HEK293 (cell line): ENCODE data around the gene TRIM34.
"Not testable (repeated sequence)": the region's sequence is repeated elsewhere in the genome, so short reads cannot be mapped to it uniquely, and the experiment has no call there.

ENCODE experiments used
- CTCF ChIA-PET: fragments of 350-600 bp; formaldehyde crosslinking; extraction: SDS; loops from one replicate; lab custom pipeline; 2021; ENCODE audit warnings: antibody characterized with exemption; lab: Yijun Ruan, JAX
- POLR2A ChIA-PET: fragments of 300-600 bp; formaldehyde crosslinking; extraction: SDS; loops from one replicate; lab custom pipeline; 2020; ENCODE audit warnings: antibody characterized with exemption, inconsistent platforms; lab: Yijun Ruan, JAX
- H3K27ac ChIP-seq: fragments of 200-500 bp; sonication (Bioruptor generic); 2 replicates; pipeline ENCODE4 v1.5.1; 2014; ENCODE audit warnings: low read depth, low read length, control low read depth, inconsistent platforms; ENCODE audit errors: extremely low read depth
- H3K36me3 ChIP-seq, 2 experiments: fragments of 200-500 bp in 1 of 2; sonication (Bioruptor generic) in 1 of 2; 1 replicate in 1 of 2; 2 replicates in 1 of 2; pipeline ENCODE4 v1.5.1; 2014 to 2017; ENCODE audit warnings: inconsistent platforms in 2 of 2, low read length in 2 of 2; ENCODE audit not compliant: control insufficient read depth in 2 of 2, insufficient read depth in 1 of 2
- H3K4me1 ChIP-seq: fragments of 200-500 bp; sonication (Bioruptor generic); 2 replicates; pipeline ENCODE4 v1.5.1; 2014; ENCODE audit warnings: mild to moderate bottlenecking, low read length, inconsistent platforms; ENCODE audit not compliant: control insufficient read depth, insufficient read depth
- H3K4me3 ChIP-seq: 2 replicates; pipeline ENCODE4 v1.5.1; 2011; ENCODE audit warnings: low read depth, mild to moderate bottlenecking, control low read depth, low read length, moderate library complexity
- H3K9me3 ChIP-seq: fragments of 200-500 bp; sonication (Bioruptor generic); 2 replicates; pipeline ENCODE4 v1.5.1; 2014; ENCODE audit warnings: low read depth, low read length, inconsistent platforms; ENCODE audit not compliant: control insufficient read depth, insufficient read depth
- FEZF1 ChIP-seq: fragments of 450-650 bp; formaldehyde crosslinking; IDR thresholded peaks from 2 replicates; pipeline ENCODE4 v1.5.1; 2016; ENCODE audit warnings: missing biosample characterization, missing genetic modification characterization
- GLIS2 ChIP-seq: fragments of 450-650 bp; formaldehyde crosslinking; IDR thresholded peaks from 2 replicates; pipeline ENCODE4 v1.5.1; 2016; ENCODE audit warnings: missing biosample characterization, missing genetic modification characterization
- KLF8 ChIP-seq: fragments of 450-650 bp; formaldehyde crosslinking; IDR thresholded peaks from 2 replicates; pipeline ENCODE4 v1.5.1; 2016; ENCODE audit warnings: missing biosample characterization, missing genetic modification characterization
- MEIS1 ChIP-seq: sonication (generic); formaldehyde crosslinking; IDR thresholded peaks from 2 replicates; pipeline ENCODE4 v1.8.1; 2022; ENCODE audit warnings: missing genetic modification reagents, mild to moderate bottlenecking, borderline replicate concordance
- OVOL3 ChIP-seq: fragments of 450-650 bp; formaldehyde crosslinking; IDR thresholded peaks from 2 replicates; pipeline ENCODE4 v1.5.1; 2016; ENCODE audit warnings: missing biosample characterization, missing genetic modification characterization
- ZBTB8A ChIP-seq: fragments of 450-650 bp; formaldehyde crosslinking; IDR thresholded peaks from 2 replicates; pipeline ENCODE4 v1.5.1; 2016; ENCODE audit warnings: missing biosample characterization, missing genetic modification characterization
- ZNF132 ChIP-seq: fragments of 450-650 bp; formaldehyde crosslinking; IDR thresholded peaks from 2 replicates; pipeline ENCODE4 v1.5.1; 2017; ENCODE audit warnings: missing biosample characterization, missing genetic modification characterization, borderline replicate concordance
- ZNF155 ChIP-seq: fragments of 450-650 bp; formaldehyde crosslinking; IDR thresholded peaks from 2 replicates; pipeline ENCODE4 v1.5.1; 2016; ENCODE audit warnings: missing biosample characterization, missing genetic modification characterization
- ZNF169 ChIP-seq: fragments of 450-650 bp; formaldehyde crosslinking; IDR thresholded peaks from 2 replicates; pipeline ENCODE4 v1.5.1; 2016; ENCODE audit warnings: missing biosample characterization, missing genetic modification characterization
- ZNF211 ChIP-seq: fragments of 450-650 bp; formaldehyde crosslinking; IDR thresholded peaks from 2 replicates; pipeline ENCODE4 v1.5.1; 2016; ENCODE audit warnings: low read depth, missing biosample characterization, missing genetic modification characterization
- ZNF292 ChIP-seq: fragments of 450-650 bp; formaldehyde crosslinking; IDR thresholded peaks from 2 replicates; pipeline ENCODE4 v1.5.1; 2016; ENCODE audit warnings: low read depth, missing biosample characterization, missing genetic modification characterization, borderline replicate concordance
- ZNF324 ChIP-seq: fragments of 450-650 bp; formaldehyde crosslinking; IDR thresholded peaks from 2 replicates; pipeline ENCODE4 v1.5.1; 2016; ENCODE audit warnings: missing biosample characterization, missing genetic modification characterization
- ZNF335 ChIP-seq: fragments of 450-650 bp; formaldehyde crosslinking; conservative IDR thresholded peaks from 2 replicates; pipeline ENCODE4 v1.5.1; 2016; ENCODE audit warnings: missing biosample characterization, missing genetic modification characterization
- ZNF426 ChIP-seq: fragments of 450-650 bp; formaldehyde crosslinking; IDR thresholded peaks from 2 replicates; pipeline ENCODE4 v1.5.1; 2017; ENCODE audit warnings: missing biosample characterization, missing genetic modification characterization, mild to moderate bottlenecking, inconsistent platforms, moderate library complexity
- ZNF610 ChIP-seq: fragments of 450-650 bp; formaldehyde crosslinking; IDR thresholded peaks from 2 replicates; pipeline ENCODE4 v1.5.1; 2016; ENCODE audit warnings: missing biosample characterization, missing genetic modification characterization, borderline replicate concordance
- ZNF707 ChIP-seq: fragments of 450-650 bp; formaldehyde crosslinking; IDR thresholded peaks from 2 replicates; pipeline ENCODE4 v1.5.1; 2016; ENCODE audit warnings: missing biosample characterization, missing genetic modification characterization
- TF ChIP-seq, protein P1 (sequence below): fragments of 450-650 bp; formaldehyde crosslinking; IDR thresholded peaks from 2 replicates; pipeline ENCODE4 v1.5.1; 2016; ENCODE audit warnings: missing biosample characterization, missing genetic modification characterization
- TF ChIP-seq, protein P2 (sequence below): fragments of 450-650 bp; formaldehyde crosslinking; IDR thresholded peaks from 2 replicates; pipeline ENCODE4 v1.5.1; 2016; ENCODE audit warnings: missing biosample characterization, missing genetic modification characterization
- TF ChIP-seq, protein P3 (sequence below): fragments of 450-650 bp; formaldehyde crosslinking; IDR thresholded peaks from 2 replicates; pipeline ENCODE4 v1.5.0; 2017; ENCODE audit warnings: missing biosample characterization, missing genetic modification characterization, borderline replicate concordance
- TF ChIP-seq, protein P4 (sequence below): IDR thresholded peaks from 2 replicates; pipeline ENCODE4 v1.6.1; 2011; ENCODE audit warnings: mild to moderate bottlenecking, low read depth, low read length, borderline replicate concordance

The TRIM34 gene

DNA sequence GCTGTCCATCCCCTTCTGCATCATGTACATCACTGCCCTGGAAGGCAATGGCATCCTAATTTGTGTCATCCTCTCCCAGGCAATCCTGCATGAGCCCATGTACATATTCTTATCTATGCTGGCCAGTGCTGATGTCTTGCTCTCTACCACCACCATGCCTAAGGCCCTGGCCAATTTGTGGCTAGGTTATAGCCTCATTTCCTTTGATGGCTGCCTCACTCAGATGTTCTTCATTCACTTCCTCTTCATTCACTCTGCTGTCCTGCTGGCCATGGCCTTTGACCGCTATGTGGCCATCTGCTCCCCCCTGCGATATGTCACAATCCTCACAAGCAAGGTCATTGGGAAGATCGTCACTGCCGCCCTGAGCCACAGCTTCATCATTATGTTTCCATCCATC is 43.8 kb upstream of the TRIM34 start:
- no peaks in the 10 kb centered on the region for H3K36me3 ChIP-seq
- ChIA-PET POLR2A (no interaction called here), CTCF (no interaction called here)
- no peaks in the 10 kb centered on the region for H3K9me3 ChIP-seq
- no peak for TF ChIP-seq ZNF292 (tag by site-specific recombination)
- H3K4me1 ChIP-seq = no peaks in the 10 kb centered on the region
- no peak overlapping the region for H3K27ac ChIP-seq
- H3K4me3 ChIP-seq = no peak overlapping the region

GRCh38 chr11:5584458-5584857 is 40.3 kb upstream of the TRIM34 start:
- H3K36me3 ChIP-seq, H3K4me1 ChIP-seq, CTCF ChIA-PET, H3K27ac ChIP-seq, H3K4me3 ChIP-seq, POLR2A ChIA-PET, H3K9me3 ChIP-seq: not testable (repeated sequence)

DNA sequence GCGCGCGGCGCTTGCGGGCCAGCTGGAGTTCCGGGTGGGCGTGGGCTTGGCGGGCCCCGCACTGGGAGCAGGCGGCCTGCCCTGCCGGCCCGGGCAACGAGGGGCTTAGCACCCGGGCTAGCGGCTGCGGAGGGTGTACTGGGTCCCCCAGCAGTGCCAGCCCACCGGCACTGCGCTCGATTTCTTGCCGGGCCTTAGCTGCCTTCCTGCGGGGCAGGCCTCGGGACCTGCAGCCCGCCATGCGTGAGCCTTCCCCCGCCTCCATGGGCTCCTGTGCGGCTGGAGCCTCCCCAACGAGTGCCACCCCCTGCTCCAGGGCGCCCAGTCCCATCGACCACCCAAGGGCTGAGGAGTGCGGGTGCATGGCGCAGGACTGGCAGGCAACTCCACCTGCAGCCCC is 34.9 kb upstream of the TRIM34 start:
- H3K9me3 ChIP-seq, H3K27ac ChIP-seq, POLR2A ChIA-PET, CTCF ChIA-PET, H3K36me3 ChIP-seq, H3K4me1 ChIP-seq, H3K4me3 ChIP-seq: not testable (repeated sequence)

GRCh38 chr11:5591613-5592012 is 33.2 kb upstream of the TRIM34 start:
- no peaks in the 10 kb centered on the region for H3K36me3 ChIP-seq
- H3K4me1 ChIP-seq = no peaks in the 10 kb centered on the region
- POLR2A ChIA-PET = no interaction called here
- CTCF ChIA-PET = interaction anchor here (0.6 kb wide), 1 partner anchor 115 kb away, joined by 6 read pairs; no protein-coding TSS in a partner anchor
- TF ChIP-seq ZNF211 = no peak
- TF ChIP-seq OVOL3 (tag by site-specific recombination) = no peak
- TF ChIP-seq, protein P1, sequence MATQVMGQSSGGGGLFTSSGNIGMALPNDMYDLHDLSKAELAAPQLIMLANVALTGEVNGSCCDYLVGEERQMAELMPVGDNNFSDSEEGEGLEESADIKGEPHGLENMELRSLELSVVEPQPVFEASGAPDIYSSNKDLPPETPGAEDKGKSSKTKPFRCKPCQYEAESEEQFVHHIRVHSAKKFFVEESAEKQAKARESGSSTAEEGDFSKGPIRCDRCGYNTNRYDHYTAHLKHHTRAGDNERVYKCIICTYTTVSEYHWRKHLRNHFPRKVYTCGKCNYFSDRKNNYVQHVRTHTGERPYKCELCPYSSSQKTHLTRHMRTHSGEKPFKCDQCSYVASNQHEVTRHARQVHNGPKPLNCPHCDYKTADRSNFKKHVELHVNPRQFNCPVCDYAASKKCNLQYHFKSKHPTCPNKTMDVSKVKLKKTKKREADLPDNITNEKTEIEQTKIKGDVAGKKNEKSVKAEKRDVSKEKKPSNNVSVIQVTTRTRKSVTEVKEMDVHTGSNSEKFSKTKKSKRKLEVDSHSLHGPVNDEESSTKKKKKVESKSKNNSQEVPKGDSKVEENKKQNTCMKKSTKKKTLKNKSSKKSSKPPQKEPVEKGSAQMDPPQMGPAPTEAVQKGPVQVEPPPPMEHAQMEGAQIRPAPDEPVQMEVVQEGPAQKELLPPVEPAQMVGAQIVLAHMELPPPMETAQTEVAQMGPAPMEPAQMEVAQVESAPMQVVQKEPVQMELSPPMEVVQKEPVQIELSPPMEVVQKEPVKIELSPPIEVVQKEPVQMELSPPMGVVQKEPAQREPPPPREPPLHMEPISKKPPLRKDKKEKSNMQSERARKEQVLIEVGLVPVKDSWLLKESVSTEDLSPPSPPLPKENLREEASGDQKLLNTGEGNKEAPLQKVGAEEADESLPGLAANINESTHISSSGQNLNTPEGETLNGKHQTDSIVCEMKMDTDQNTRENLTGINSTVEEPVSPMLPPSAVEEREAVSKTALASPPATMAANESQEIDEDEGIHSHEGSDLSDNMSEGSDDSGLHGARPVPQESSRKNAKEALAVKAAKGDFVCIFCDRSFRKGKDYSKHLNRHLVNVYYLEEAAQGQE (tag by site-specific recombination) = no peak
- TF ChIP-seq ZNF155 (tag by site-specific recombination) = no peak
- TF ChIP-seq ZNF707 (tag by site-specific recombination) = no peak
- no peak for TF ChIP-seq FEZF1 (tag by site-specific recombination)
- no peak for TF ChIP-seq GLIS2 (tag by site-specific recombination)
- TF ChIP-seq ZNF610 (tag by site-specific recombination) = no peak
- TF ChIP-seq, protein P2, sequence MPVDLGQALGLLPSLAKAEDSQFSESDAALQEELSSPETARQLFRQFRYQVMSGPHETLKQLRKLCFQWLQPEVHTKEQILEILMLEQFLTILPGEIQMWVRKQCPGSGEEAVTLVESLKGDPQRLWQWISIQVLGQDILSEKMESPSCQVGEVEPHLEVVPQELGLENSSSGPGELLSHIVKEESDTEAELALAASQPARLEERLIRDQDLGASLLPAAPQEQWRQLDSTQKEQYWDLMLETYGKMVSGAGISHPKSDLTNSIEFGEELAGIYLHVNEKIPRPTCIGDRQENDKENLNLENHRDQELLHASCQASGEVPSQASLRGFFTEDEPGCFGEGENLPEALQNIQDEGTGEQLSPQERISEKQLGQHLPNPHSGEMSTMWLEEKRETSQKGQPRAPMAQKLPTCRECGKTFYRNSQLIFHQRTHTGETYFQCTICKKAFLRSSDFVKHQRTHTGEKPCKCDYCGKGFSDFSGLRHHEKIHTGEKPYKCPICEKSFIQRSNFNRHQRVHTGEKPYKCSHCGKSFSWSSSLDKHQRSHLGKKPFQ (tag by site-specific recombination) = no peak
- TF ChIP-seq ZNF324 (tag by site-specific recombination) = no peak
- no peak for TF ChIP-seq ZNF132 (tag by site-specific recombination)
- no peak for TF ChIP-seq ZNF169
- TF ChIP-seq ZNF335 = no peak
- TF ChIP-seq, protein P3, sequence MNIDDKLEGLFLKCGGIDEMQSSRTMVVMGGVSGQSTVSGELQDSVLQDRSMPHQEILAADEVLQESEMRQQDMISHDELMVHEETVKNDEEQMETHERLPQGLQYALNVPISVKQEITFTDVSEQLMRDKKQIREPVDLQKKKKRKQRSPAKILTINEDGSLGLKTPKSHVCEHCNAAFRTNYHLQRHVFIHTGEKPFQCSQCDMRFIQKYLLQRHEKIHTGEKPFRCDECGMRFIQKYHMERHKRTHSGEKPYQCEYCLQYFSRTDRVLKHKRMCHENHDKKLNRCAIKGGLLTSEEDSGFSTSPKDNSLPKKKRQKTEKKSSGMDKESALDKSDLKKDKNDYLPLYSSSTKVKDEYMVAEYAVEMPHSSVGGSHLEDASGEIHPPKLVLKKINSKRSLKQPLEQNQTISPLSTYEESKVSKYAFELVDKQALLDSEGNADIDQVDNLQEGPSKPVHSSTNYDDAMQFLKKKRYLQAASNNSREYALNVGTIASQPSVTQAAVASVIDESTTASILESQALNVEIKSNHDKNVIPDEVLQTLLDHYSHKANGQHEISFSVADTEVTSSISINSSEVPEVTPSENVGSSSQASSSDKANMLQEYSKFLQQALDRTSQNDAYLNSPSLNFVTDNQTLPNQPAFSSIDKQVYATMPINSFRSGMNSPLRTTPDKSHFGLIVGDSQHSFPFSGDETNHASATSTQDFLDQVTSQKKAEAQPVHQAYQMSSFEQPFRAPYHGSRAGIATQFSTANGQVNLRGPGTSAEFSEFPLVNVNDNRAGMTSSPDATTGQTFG (tag by site-specific recombination) = no peak
- no peak for TF ChIP-seq ZBTB8A (tag by site-specific recombination)
- no peak for TF ChIP-seq ZNF426
- TF ChIP-seq, protein P4, sequence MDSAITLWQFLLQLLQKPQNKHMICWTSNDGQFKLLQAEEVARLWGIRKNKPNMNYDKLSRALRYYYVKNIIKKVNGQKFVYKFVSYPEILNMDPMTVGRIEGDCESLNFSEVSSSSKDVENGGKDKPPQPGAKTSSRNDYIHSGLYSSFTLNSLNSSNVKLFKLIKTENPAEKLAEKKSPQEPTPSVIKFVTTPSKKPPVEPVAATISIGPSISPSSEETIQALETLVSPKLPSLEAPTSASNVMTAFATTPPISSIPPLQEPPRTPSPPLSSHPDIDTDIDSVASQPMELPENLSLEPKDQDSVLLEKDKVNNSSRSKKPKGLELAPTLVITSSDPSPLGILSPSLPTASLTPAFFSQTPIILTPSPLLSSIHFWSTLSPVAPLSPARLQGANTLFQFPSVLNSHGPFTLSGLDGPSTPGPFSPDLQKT = no peak
- no peak for TF ChIP-seq MEIS1 (CRISPR knock-in tag)
- no peak for TF ChIP-seq KLF8
- no peaks in the 10 kb centered on the region for H3K9me3 ChIP-seq
- H3K4me3 ChIP-seq = no peak overlapping the region
- H3K27ac ChIP-seq = no peak overlapping the region
